BLaER1 (cell line): ENCODE results near the gene SLC9B2.

Experiments used
- H3K27ac ChIP-seq: shearing (Covaris generic); formaldehyde crosslinking; 2 replicates; pipeline ENCODE4 v1.8.1; 2022
- H3K27me3 ChIP-seq: shearing (Covaris generic); formaldehyde crosslinking; 2 replicates; pipeline ENCODE4 v1.8.1; 2022
- H3K36me3 ChIP-seq: shearing (Covaris generic); formaldehyde crosslinking; 2 replicates; pipeline ENCODE4 v1.8.1; 2022
- H3K4me1 ChIP-seq: shearing (Covaris generic); formaldehyde crosslinking; 2 replicates; pipeline ENCODE4 v1.8.1; 2022
- H3K4me2 ChIP-seq: shearing (Covaris generic); formaldehyde crosslinking; 2 replicates; pipeline ENCODE4 v1.8.1; 2022
- H3K4me3 ChIP-seq: shearing (Covaris generic); formaldehyde crosslinking; 2 replicates; pipeline ENCODE4 v1.8.1; 2022
- H3K9ac ChIP-seq: shearing (Covaris generic); formaldehyde crosslinking; 2 replicates; pipeline ENCODE4 v1.8.1; 2022
- H3K9me3 ChIP-seq: shearing (Covaris generic); formaldehyde crosslinking; 2 replicates; pipeline ENCODE4 v1.8.1; 2022
- H4K20me1 ChIP-seq: shearing (Covaris generic); formaldehyde crosslinking; 2 replicates; pipeline ENCODE4 v1.8.1; 2022
- Cebpa-rat ChIP-seq: shearing (Covaris generic); IDR thresholded peaks from 2 replicates; pipeline ENCODE4 v1.8.1; 2022

The SLC9B2 gene

DNA sequence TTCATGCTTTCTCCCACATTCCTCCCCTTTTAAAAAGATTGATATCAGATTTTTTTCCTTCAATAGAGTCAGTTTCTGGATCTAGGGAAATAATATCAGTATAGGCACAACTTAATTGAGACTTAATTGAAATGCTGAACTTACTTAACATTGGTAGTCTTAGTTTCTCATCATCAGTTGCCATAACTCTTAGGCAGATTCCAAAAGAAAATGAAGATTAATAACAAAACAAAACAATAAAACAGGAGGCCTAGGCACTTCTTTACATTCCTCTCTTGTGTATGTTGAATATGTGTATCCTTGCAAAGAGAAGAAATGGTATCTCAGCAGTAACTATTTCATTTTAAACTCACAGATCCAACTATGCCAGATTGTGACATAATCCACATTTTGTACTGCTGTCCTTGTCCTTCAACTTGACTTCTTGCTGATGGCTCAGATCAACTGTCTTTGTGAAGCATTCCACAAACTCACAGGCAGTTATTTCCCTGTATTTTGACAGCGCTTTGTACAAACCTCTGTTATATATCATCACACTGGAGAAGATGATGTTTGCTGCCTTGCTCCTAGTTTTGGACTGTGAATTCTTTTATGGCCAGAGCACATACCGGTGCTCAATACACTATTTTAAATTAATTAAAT is 9.1 kb upstream of the SLC9B2 start:
- Histone ChIP-seq H3K27ac (no peak overlapping the region), H3K27me3 (no peaks in the 10 kb centered on the region), H3K4me3 (no peak overlapping the region), H3K36me3 (peaks cover 85% of the 10 kb centered on the region), H3K9ac (no peak overlapping the region), H3K4me1 (no peaks in the 10 kb centered on the region), H3K4me2 (no peak overlapping the region), H4K20me1 (no peaks in the 10 kb centered on the region), H3K9me3 (no peaks in the 10 kb centered on the region)
- TF ChIP-seq Cebpa-rat: no peak

GRCh38 chr4:103079621-103080020 is 3.1 kb upstream of the SLC9B2 start:
- Histone ChIP-seq H3K9me3 (no peaks in the 10 kb centered on the region), H4K20me1 (no peaks in the 10 kb centered on the region), H3K27me3 (no peaks in the 10 kb centered on the region), H3K4me1 (peaks cover 18% of the 10 kb centered on the region), H3K9ac (no peak overlapping the region), H3K27ac (no peak overlapping the region), H3K4me3 (no peak overlapping the region), H3K4me2 (no peak overlapping the region), H3K36me3 (peaks cover 33% of the 10 kb centered on the region)
- no peak for TF ChIP-seq Cebpa-rat

DNA sequence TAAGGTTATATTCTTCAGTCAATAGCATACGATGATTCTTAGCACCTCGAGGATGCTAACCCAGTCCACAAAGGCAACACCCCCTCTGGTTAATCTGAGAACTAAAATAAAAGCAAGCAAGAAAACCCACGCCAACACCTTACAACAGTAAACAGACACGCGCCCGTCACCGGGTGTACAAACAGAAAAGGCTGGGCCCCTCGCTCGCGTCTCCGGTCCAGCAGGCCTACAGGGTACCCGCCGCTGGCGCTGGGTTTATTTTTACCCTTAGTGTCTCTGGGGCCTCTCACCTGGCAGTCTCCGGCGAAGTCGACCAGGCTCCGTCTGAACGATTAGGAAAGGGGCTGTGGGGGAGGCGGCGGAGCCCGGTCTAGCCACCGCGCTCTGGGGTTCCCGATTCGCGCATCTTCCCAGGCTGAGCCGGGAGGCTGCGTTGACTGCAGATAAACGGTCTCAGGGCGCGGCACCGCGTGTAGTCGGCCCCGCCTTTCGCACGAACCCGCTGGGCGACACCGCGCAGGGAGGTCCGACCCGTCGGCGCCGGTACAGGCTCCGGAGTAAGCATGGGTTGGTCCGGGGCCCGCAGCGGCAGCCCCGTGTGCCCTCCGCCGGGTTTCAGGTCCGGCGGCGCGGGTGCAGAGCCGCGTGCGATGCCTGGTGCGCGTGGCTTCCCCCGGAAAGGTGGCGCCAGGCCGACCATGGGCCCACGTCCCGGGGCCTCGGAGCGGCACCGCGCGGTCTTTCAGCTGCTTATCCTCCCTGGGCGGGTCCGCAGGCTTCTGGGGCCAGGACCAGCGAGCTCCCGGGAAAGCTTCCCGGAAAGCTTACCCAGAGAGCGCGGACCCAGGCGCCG is 441 bp downstream of the SLC9B2 start:
- TF ChIP-seq Cebpa-rat: no peak
- Histone ChIP-seq H3K4me3 (peak overlapping the region; percentile 83), H3K27ac (peak overlapping the region; percentile 96), H3K27me3 (no peaks in the 10 kb centered on the region), H3K9me3 (peaks cover 14% of the 10 kb centered on the region), H4K20me1 (peaks cover 14% of the 10 kb centered on the region), H3K4me2 (peak overlapping the region; percentile 93), H3K9ac (peak overlapping the region; percentile 97), H3K36me3 (peaks cover 27% of the 10 kb centered on the region), H3K4me1 (peaks cover 31% of the 10 kb centered on the region)

- peak overlapping the region; percentile 96 for H3K27ac ChIP-seq
- peak overlapping the region; percentile 97 for H3K9ac ChIP-seq
- H3K27me3 ChIP-seq: no peaks in the 10 kb centered on the region
- peaks cover 14% of the 10 kb centered on the region for H3K9me3 ChIP-seq
- H3K4me3 ChIP-seq: peak overlapping the region; percentile 83
- peak overlapping the region; percentile 93 for H3K4me2 ChIP-seq
- peaks cover 20% of the 10 kb centered on the region for H4K20me1 ChIP-seq
- peaks cover 31% of the 10 kb centered on the region for H3K4me1 ChIP-seq
- no peak for TF ChIP-seq Cebpa-rat
- peaks cover 22% of the 10 kb centered on the region for H3K36me3 ChIP-seq
These were observed 1.1 kb downstream of the SLC9B2 start for GRCh38 chr4:103075435-103075893.

- TF ChIP-seq Cebpa-rat: no peak
- Histone ChIP-seq H3K4me1 (peaks cover 31% of the 10 kb centered on the region), H3K27ac (0 out of 2 replicates have a peak overlapping the region, but pooled peaks have one; percentile 96), H3K9ac (peak overlapping the region; percentile 97; the same call in 1 of the 2 replicates), H4K20me1 (peaks cover 26% of the 10 kb centered on the region), H3K4me3 (peak overlapping the region; percentile 83), H3K36me3 (peaks cover 25% of the 10 kb centered on the region; the same call in 1 of the 2 replicates), H3K9me3 (peaks cover 14% of the 10 kb centered on the region), H3K4me2 (peak overlapping the region; percentile 93), H3K27me3 (no peaks in the 10 kb centered on the region)
These were observed 1.7 kb downstream of the SLC9B2 start for GRCh38 chr4:103074744-103075434.

GRCh38 chr4:103073792-103074438 is 2.6 kb downstream of the SLC9B2 start:
- no peak for TF ChIP-seq Cebpa-rat
- no peaks in the 10 kb centered on the region for H3K27me3 ChIP-seq
- H4K20me1 ChIP-seq: peaks cover 35% of the 10 kb centered on the region
- peak overlapping the region; percentile 83; the same call in 1 of the 2 replicates for H3K4me3 ChIP-seq
- H3K36me3 ChIP-seq: peaks cover 26% of the 10 kb centered on the region; the same call in 1 of the 2 replicates
- H3K4me2 ChIP-seq: peak overlapping the region; percentile 93
- H3K9me3 ChIP-seq: peaks cover 14% of the 10 kb centered on the region
- no peak overlapping the region for H3K27ac ChIP-seq
- no peak overlapping the region for H3K9ac ChIP-seq
- H3K4me1 ChIP-seq: peaks cover 31% of the 10 kb centered on the region

DNA sequence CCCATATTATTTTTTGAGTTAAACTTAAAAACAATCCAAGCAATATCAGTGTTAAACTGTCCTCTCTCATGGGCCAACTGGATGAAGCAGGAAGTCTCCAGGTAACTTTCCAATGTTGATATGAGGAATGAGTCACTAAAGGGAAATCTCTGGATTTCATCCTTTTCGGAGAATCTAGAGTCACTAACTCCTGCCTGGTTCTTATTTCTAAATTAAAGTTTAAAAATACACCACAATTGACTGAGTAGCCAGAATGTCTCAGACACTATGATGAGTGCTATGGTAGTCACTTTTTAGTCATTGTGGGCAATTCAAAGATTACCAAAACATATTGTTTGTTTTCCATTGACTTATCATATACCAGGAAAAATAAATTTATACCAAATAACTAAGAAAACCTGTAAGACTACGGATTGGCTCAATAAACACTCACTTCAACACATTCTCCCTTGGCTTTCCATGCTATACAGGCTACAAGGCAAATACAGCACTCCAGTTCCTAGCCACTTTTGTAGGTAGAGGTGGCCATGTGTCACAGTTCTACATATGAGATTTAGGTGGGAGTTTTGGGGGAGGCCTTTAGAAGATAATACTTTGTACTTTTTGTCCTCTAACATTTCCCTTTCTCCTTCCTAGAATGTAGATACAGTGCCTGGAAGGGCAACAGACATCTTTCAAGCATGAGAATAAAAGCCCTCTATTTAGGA is 8.6 kb downstream of the SLC9B2 start:
- H3K4me3 ChIP-seq: no peak overlapping the region
- TF ChIP-seq Cebpa-rat: no peak
- no peaks in the 10 kb centered on the region for H3K4me1 ChIP-seq
- H3K9me3 ChIP-seq: peaks cover 5% of the 10 kb centered on the region; the same call in 1 of the 2 replicates
- no peak overlapping the region for H3K9ac ChIP-seq
- H3K4me2 ChIP-seq: no peak overlapping the region
- no peaks in the 10 kb centered on the region for H3K27me3 ChIP-seq
- peaks cover 40% of the 10 kb centered on the region for H4K20me1 ChIP-seq
- H3K27ac ChIP-seq: no peak overlapping the region
- H3K36me3 ChIP-seq: peaks cover 62% of the 10 kb centered on the region

GRCh38 chr4:103060453-103061148 is 16.0 kb downstream of the SLC9B2 start:
- no peak for TF ChIP-seq Cebpa-rat
- Histone ChIP-seq H3K9ac (no peak overlapping the region), H3K27ac (no peak overlapping the region), H3K36me3 (peaks cover 66% of the 10 kb centered on the region), H3K27me3 (no peaks in the 10 kb centered on the region), H3K4me2 (no peak overlapping the region), H3K4me3 (no peak overlapping the region), H4K20me1 (no peaks in the 10 kb centered on the region), H3K9me3 (peaks cover 7% of the 10 kb centered on the region), H3K4me1 (no peaks in the 10 kb centered on the region)
